Endothelial cell of umbilical vein (primary cell): ENCODE results near the gene ZP2.

Experiments used
- CTCF ChIP-seq, 2 donors: IDR thresholded peaks; 1 replicate in 1 of 2; 2 replicates in 1 of 2; pipeline ENCODE4 v1.5.1; 2011; ENCODE audit warnings: low read length in 2 of 2, mild to moderate bottlenecking in 2 of 2, moderate library complexity in 2 of 2, control low read depth in 1 of 2, inconsistent platforms in 1 of 2, low read depth in 1 of 2; ENCODE audit not compliant: insufficient read depth in 1 of 2; ENCODE audit errors: extremely low read depth in 1 of 2
- FOS ChIP-seq: IDR thresholded peaks from 2 replicates; pipeline ENCODE4 v1.6.1; 2011; ENCODE audit warnings: mild to moderate bottlenecking, low read length, moderate library complexity, borderline replicate concordance; ENCODE audit not compliant: insufficient read depth
- POLR2AphosphoS5 ChIP-seq: IDR thresholded peaks from 2 replicates; pipeline ENCODE4 v1.6.1; 2012; ENCODE audit warnings: low read depth, mild to moderate bottlenecking, control low read depth, low read length, moderate library complexity; ENCODE audit not compliant: insufficient read depth

- no peak for TF ChIP-seq CTCF (IDR thresholded peaks at IDR 0.05; ENCODE audit: extremely low read depth in 1 of 2, insufficient read depth in 1 of 2, low read depth in 1 of 2, low read length in 2 of 2)
- TF ChIP-seq POLR2AphosphoS5, result no peak
- TF ChIP-seq FOS, result no peak
Measured at GRCh38 chr16:21157632-21158031, 53.7 kb downstream of the ZP2 start.
